GM10266 (cell line): Measurements from ENCODE around the gene KLK6.

Experiments
- DNase-seq: peaks from one replicate; pipeline ENCODE4 v3.0.0; 2012; ENCODE audit errors: extremely low spot score
- CTCF ChIP-seq: IDR thresholded peaks from 2 replicates; pipeline ENCODE4 v1.5.1; 2012; ENCODE audit warnings: mild to moderate bottlenecking, low read depth; ENCODE audit not compliant: control insufficient read depth, insufficient read depth; ENCODE audit errors: missing control alignments

KLK6 gene

GRCh38 chr19:50969413-50969760 is at the start of gene KLK6:
TSS of gene KLK6 (minus strand) at chr19:50969591. CDS start at chr19:50968104, 1,487 bp downstream.
- DNase-seq = no peak

GRCh38 chr19:51018745-51019543 is 49.6 kb upstream of the KLK6 start:
- no peak for DNase-seq
- no peak for TF ChIP-seq CTCF

More at GRCh38 chr19:50969413-50969760, at the start of gene KLK6:
- TF ChIP-seq CTCF = no peak

- peak; percentile 69 for DNase-seq
- peak; percentile 49 for TF ChIP-seq CTCF
Observed at GRCh38 chr19:51016798-51017683, 47.6 kb upstream of the KLK6 start.

- no peak for DNase-seq
- no peak for TF ChIP-seq CTCF
Observed at GRCh38 chr19:51015691-51016267, 46.4 kb upstream of the KLK6 start.

GRCh38 chr19:51014242-51014641 is 44.9 kb upstream of the KLK6 start:
- DNase-seq = no peak
- no peak for TF ChIP-seq CTCF

GRCh38 chr19:51012661-51013190 is 43.3 kb upstream of the KLK6 start:
- DNase-seq = no peak
- TF ChIP-seq CTCF = no peak
